Nephron (organoid): ENCODE data around the gene TLX2.
A peak's percentile ranks its signal among the peaks of the same experiment; 100 is the strongest.

Source experiments
- H3K27ac Mint-ChIP-seq, 3 experiments: 2 replicates each; pipeline ENCODE4 v1.8.0; 2020; ENCODE audit warnings: mixed read lengths in 3 of 3, mild to moderate bottlenecking in 2 of 3, moderate library complexity in 1 of 3
- H3K27me3 Mint-ChIP-seq: 2 replicates; pipeline ENCODE4 v1.8.0; 2021; ENCODE audit warnings: low read depth, mild to moderate bottlenecking, moderate library complexity, mixed read lengths
- H3K36me3 Mint-ChIP-seq: 2 replicates; pipeline ENCODE4 v1.8.0; 2020; ENCODE audit warnings: low read depth, mixed read lengths
- H3K4me1 Mint-ChIP-seq: 2 replicates; pipeline ENCODE4 v1.8.0; 2020; ENCODE audit warnings: mixed read lengths
- H3K4me3 Mint-ChIP-seq, 3 experiments: 2 replicates each; pipeline ENCODE4 v1.8.0; 2020; ENCODE audit warnings: mild to moderate bottlenecking in 3 of 3, mixed read lengths in 3 of 3, moderate library complexity in 2 of 3
- H3K9me3 Mint-ChIP-seq: 2 replicates; pipeline ENCODE4 v1.8.0; 2020; ENCODE audit warnings: mixed read lengths
- CTCF ChIP-seq, 3 experiments: fragments of 200-600 bp; sonication (generic); IDR thresholded peaks; one replicate each; pipeline ENCODE4 v1.5.0; 2021; ENCODE audit warnings: antibody characterized with exemption in 3 of 3; ENCODE audit not compliant: unreplicated experiment in 3 of 3

TLX2 gene

GRCh38 chr2:74554820-74555531 is 40.7 kb downstream of the TLX2 start:
- Mint-ChIP-seq H3K27me3 (peaks cover 19% of the 10 kb centered on the region), H3K36me3 (peaks cover 5% of the 10 kb centered on the region), H3K4me3 (peak overlapping the region; percentile 94 to 96 (median 96)), H3K9me3 (no peaks in the 10 kb centered on the region), H3K27ac (peak overlapping the region in 2 of 3 experiments; percentile 67 to 69), H3K4me1 (peaks cover 28% of the 10 kb centered on the region)
- TF ChIP-seq CTCF (IDR thresholded peaks at IDR 0.05; ENCODE audit: unreplicated experiment in 3 of 3), result no peak

GRCh38 chr2:74555610-74556103 is 41.4 kb downstream of the TLX2 start:
- no peaks in the 10 kb centered on the region for H3K9me3 Mint-ChIP-seq
- no peak overlapping the region for H3K27ac Mint-ChIP-seq
- H3K4me1 Mint-ChIP-seq, result peaks cover 26% of the 10 kb centered on the region
- peak overlapping the region; percentile 94 to 96 (median 96) for H3K4me3 Mint-ChIP-seq
- no peak for TF ChIP-seq CTCF (IDR thresholded peaks at IDR 0.05; ENCODE audit: unreplicated experiment in 3 of 3)
- peaks cover 26% of the 10 kb centered on the region for H3K27me3 Mint-ChIP-seq
- peaks cover 5% of the 10 kb centered on the region for H3K36me3 Mint-ChIP-seq

GRCh38 chr2:74556159-74556558 is 41.9 kb downstream of the TLX2 start:
- peaks cover 25% of the 10 kb centered on the region for H3K4me1 Mint-ChIP-seq
- H3K4me3 Mint-ChIP-seq, result peak overlapping the region; percentile 73 to 96 (median 94)
- H3K27me3 Mint-ChIP-seq, result peaks cover 31% of the 10 kb centered on the region
- peaks cover 5% of the 10 kb centered on the region for H3K36me3 Mint-ChIP-seq
- no peak for TF ChIP-seq CTCF (IDR thresholded peaks at IDR 0.05; ENCODE audit: unreplicated experiment in 3 of 3)
- no peak overlapping the region for H3K27ac Mint-ChIP-seq
- no peaks in the 10 kb centered on the region for H3K9me3 Mint-ChIP-seq

- TF ChIP-seq CTCF (IDR thresholded peaks at IDR 0.05; ENCODE audit: unreplicated experiment in 3 of 3), result no peak
- no peaks in the 10 kb centered on the region for H3K36me3 Mint-ChIP-seq
- H3K4me3 Mint-ChIP-seq, result peak overlapping the region in 2 of 3 experiments; percentile 30 to 96
- H3K4me1 Mint-ChIP-seq, result peaks cover 17% of the 10 kb centered on the region
- no peak overlapping the region for H3K27ac Mint-ChIP-seq
- H3K9me3 Mint-ChIP-seq, result no peaks in the 10 kb centered on the region
- H3K27me3 Mint-ChIP-seq, result peaks cover 39% of the 10 kb centered on the region
Measured at GRCh38 chr2:74556831-74557370, 42.7 kb downstream of the TLX2 start.

DNA sequence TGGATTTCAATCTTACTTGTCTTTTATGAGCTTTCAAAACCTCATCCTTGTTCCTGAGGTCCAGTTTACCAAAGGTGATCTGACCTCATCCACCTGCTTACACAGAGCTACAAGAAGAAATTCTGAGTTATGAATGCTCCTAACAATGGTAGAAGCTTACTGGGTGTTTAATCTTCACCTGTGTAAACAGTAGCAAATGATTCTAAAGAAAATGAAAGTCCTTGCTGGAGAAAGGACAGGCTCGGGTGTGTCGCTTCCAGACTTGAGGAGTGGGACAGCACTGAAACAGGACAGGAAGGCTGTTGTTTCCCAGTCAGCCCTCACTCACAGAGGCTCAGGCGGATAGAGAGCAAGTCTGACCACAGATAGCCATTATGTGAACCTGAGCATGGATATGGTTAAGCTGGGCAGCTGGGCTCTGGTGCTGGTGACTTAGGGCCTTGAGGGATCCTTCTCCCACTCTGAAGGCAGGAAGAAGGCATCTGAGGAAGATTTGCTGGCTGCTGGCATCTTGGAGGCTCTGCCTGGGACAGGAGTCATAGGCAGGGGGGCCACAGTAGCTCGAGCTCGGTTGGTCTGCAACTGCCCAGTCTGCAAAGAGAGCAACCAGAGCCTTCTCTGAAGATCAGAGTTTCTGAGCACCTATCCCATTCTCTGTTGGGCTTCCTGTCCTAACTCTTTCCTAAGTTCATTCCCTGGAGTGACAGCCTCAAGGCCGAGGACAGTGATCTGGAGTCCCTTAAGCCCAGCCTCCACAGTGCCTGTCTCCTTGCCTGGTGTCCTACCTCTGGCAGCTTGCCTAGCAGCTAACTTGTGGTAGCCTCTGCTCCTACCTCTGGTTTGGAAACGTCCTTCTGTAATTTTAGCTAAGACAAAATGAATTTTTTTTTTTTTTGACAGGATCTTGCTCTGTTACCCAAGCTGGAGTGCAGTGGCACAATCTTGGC is 44.3 kb downstream of the TLX2 start:
- no peak overlapping the region for H3K4me3 Mint-ChIP-seq
- no peaks in the 10 kb centered on the region for H3K9me3 Mint-ChIP-seq
- TF ChIP-seq CTCF (IDR thresholded peaks at IDR 0.05; ENCODE audit: unreplicated experiment in 3 of 3), result no peak
- H3K36me3 Mint-ChIP-seq, result no peaks in the 10 kb centered on the region
- peaks cover 52% of the 10 kb centered on the region for H3K27me3 Mint-ChIP-seq
- H3K4me1 Mint-ChIP-seq, result peaks cover 3% of the 10 kb centered on the region
- H3K27ac Mint-ChIP-seq, result no peak overlapping the region
